ENCODE measurements around the gene SEMA6A. TPM values are rescaled to one million over a fixed set of nuclear protein-coding genes. Genes with fewer than 3 reads are reported as not detected.

The SEMA6A gene
- total RNA-seq, 2 donors from 2014 or later = 3.9 to 4.4 TPM

GRCh38 chr5:116581910-116582309 lies 7.3 kb upstream of the SEMA6A start:
- TF ChIP-seq CTCF (IDR thresholded peaks at IDR 0.05) = no peak
- DNase-seq (ENCODE audit: low spot score) = no peak
- Histone ChIP-seq H3K4me3 (no peak overlapping the region), H3K36me3 (no peaks in the 10 kb centered on the region), H3K4me1 (no peaks in the 10 kb centered on the region), H3K27ac (no peak overlapping the region), H3K27me3 (no peaks in the 10 kb centered on the region), H3K9me3 (no peaks in the 10 kb centered on the region)

GRCh38 chr5:116579144-116579543 lies 4.5 kb upstream of the SEMA6A start:
- no peak overlapping the region for H3K27ac ChIP-seq
- no peak for DNase-seq (ENCODE audit: low spot score)
- no peak overlapping the region for H3K4me3 ChIP-seq
- H3K4me1 ChIP-seq = peaks cover 0 to 17% of the 10 kb centered on the region in 2 donors
- TF ChIP-seq CTCF (IDR thresholded peaks at IDR 0.05) = no peak
- H3K36me3 ChIP-seq = no peaks in the 10 kb centered on the region
- no peaks in the 10 kb centered on the region for H3K27me3 ChIP-seq
- H3K9me3 ChIP-seq = no peaks in the 10 kb centered on the region

GRCh38 chr5:116578676-116579075 lies 4.1 kb upstream of the SEMA6A start:
- TF ChIP-seq CTCF (IDR thresholded peaks at IDR 0.05) = no peak
- no peak for DNase-seq (ENCODE audit: low spot score)
- Histone ChIP-seq H3K27me3 (no peaks in the 10 kb centered on the region), H3K4me3 (no peak overlapping the region), H3K9me3 (no peaks in the 10 kb centered on the region), H3K27ac (no peak overlapping the region), H3K4me1 (peaks cover 0 to 21% of the 10 kb centered on the region in 2 donors), H3K36me3 (no peaks in the 10 kb centered on the region)

GRCh38 chr5:116577064-116577788 lies 2.6 kb upstream of the SEMA6A start:
- TF ChIP-seq CTCF (IDR thresholded peaks at IDR 0.05) = no peak
- Histone ChIP-seq H3K9me3 (no peaks in the 10 kb centered on the region), H3K36me3 (no peaks in the 10 kb centered on the region), H3K4me3 (no peak overlapping the region), H3K4me1 (peaks cover 0 to 36% of the 10 kb centered on the region in 2 donors), H3K27me3 (no peaks in the 10 kb centered on the region), H3K27ac (no peak overlapping the region)
- DNase-seq (ENCODE audit: low spot score) = no peak

- Histone ChIP-seq H3K9me3 (no peaks in the 10 kb centered on the region), H3K27ac (peak overlapping the region in 1 of 2 donors; percentile 72), H3K4me1 (peaks cover 0 to 41% of the 10 kb centered on the region in 2 donors), H3K27me3 (no peaks in the 10 kb centered on the region), H3K4me3 (peak overlapping the region; percentile 56 to 74), H3K36me3 (no peaks in the 10 kb centered on the region)
- peak; percentile 86 to 94 for TF ChIP-seq CTCF (IDR thresholded peaks at IDR 0.05)
- DNase-seq (ENCODE audit: low spot score) = no peak
Measured at GRCh38 chr5:116576053-116576713, 1.6 kb upstream of the SEMA6A start.

Data from right atrium auricular region (tissue), 2 donors.